HCT116 (cell line): ENCODE data around the gene SRGAP2. TPM values are rescaled to one million over a fixed set of nuclear protein-coding genes. Genes with fewer than 3 reads are reported as not detected.
"Not testable (repeated sequence)": the region's sequence is repeated elsewhere in the genome, so short reads cannot be mapped to it uniquely, and the experiment has no call there.

Experiments used
- ATAC-seq: fragments of 200-7000 bp; cut with Tn5 transposase; 2 replicates; pipeline ENCODE4 v1.9.1; 2020; ENCODE audit warnings: mild to moderate bottlenecking, moderate library complexity
- BruUV-seq: library from RNA; stranded (reverse); fragments of 400-500 nt; replicated peaks from 2 replicates; lab custom pipeline; 2021; lab: Mats Ljungman, UMichigan
- CTCF ChIA-PET: fragments of 300-600 bp; sonication (Branson Sonifier 250); formaldehyde crosslinking; loops from one replicate; lab custom pipeline; 2021; ENCODE audit warnings: antibody characterized with exemption; lab: Charles Lee
- POLR2A ChIA-PET: fragments of 300-600, 350-600 bp; sonication (Branson Sonifier 250); formaldehyde crosslinking; loops from one replicate; lab custom pipeline; 2021; ENCODE audit warnings: antibody characterized with exemption; lab: Charles Lee
- RAD21 ChIA-PET, 2 experiments: fragments of 300-600 bp; sonication (Branson Sonifier 250); formaldehyde crosslinking; loops; one replicate each; lab custom pipeline; 2023; ENCODE audit warnings: low total read pairs in 2 of 2; ENCODE audit not compliant: uncharacterized antibody in 2 of 2, unreplicated experiment in 2 of 2, low non-redundant PET in 1 of 2; lab: Charles Lee
- DNase-seq: peaks from one replicate; pipeline ENCODE4 v3.0.0-alpha.2; 2010; ENCODE audit warnings: low read depth, low spot score
- H2AFZ ChIP-seq: fragments of 200-600 bp; shearing (Covaris generic), sonication (generic); 2 replicates; pipeline ENCODE4 v1.6.1; 2017; ENCODE audit warnings: low read depth, mixed run types, mixed read lengths, antibody characterized with exemption, low read length; ENCODE audit not compliant: poor library complexity, severe bottlenecking
- H3K27ac ChIP-seq: 2 replicates; pipeline ENCODE4 v1.5.1; 2012; ENCODE audit warnings: low read depth, low read length
- H3K27me3 ChIP-seq: fragments of 200-600 bp; sonication (generic); 2 replicates; pipeline ENCODE4 v1.6.1; 2016; ENCODE audit warnings: mixed run types, low read length, mixed read lengths; ENCODE audit not compliant: insufficient read depth
- H3K36me3 ChIP-seq, 2 experiments: fragments of 200-500 bp in 1 of 2; fragments of 200-600 bp in 1 of 2; sonication (Bioruptor generic) in 1 of 2; sonication (generic) in 1 of 2; 2 replicates each; pipeline versions ENCODE4 v1.5.1 to v1.6.1; 2014 to 2016; ENCODE audit warnings: low read length in 2 of 2, inconsistent platforms in 1 of 2, mixed read lengths in 1 of 2, mixed run types in 1 of 2; ENCODE audit not compliant: insufficient read depth in 2 of 2, control insufficient read depth in 1 of 2
- H3K4me1 ChIP-seq, 2 experiments: fragments of 200-600 bp in 1 of 2; sonication (generic) in 1 of 2; 2 replicates each; pipeline versions ENCODE4 v1.5.1 to v1.6.1; 2012 to 2017; ENCODE audit warnings: low read length in 2 of 2, inconsistent platforms in 1 of 2, mild to moderate bottlenecking in 1 of 2, mixed read lengths in 1 of 2, mixed run types in 1 of 2, moderate library complexity in 1 of 2; ENCODE audit not compliant: insufficient read depth in 2 of 2, control insufficient read depth in 1 of 2
- H3K4me2 ChIP-seq: fragments of 200-600 bp; sonication (generic); 2 replicates; pipeline ENCODE4 v1.6.1; 2017; ENCODE audit warnings: mixed run types, low read length, mixed read lengths
- H3K4me3 ChIP-seq, 2 experiments: fragments of 200-600 bp in 1 of 2; sonication (generic) in 1 of 2; replicated peaks in 1 of 2; 2 replicates each; pipeline ENCODE4 v1.5.1; 2011 to 2016; ENCODE audit warnings: low read length in 2 of 2, control low read depth in 1 of 2, low read depth in 1 of 2, mild to moderate bottlenecking in 1 of 2, mixed read lengths in 1 of 2, mixed run types in 1 of 2
- H3K79me2 ChIP-seq: fragments of 200-600 bp; sonication (generic); 2 replicates; pipeline ENCODE4 v1.6.1; 2017; ENCODE audit warnings: mild to moderate bottlenecking, mixed run types, low read length, moderate library complexity, mixed read lengths; ENCODE audit not compliant: insufficient read depth
- H3K9ac ChIP-seq: fragments of 200-600 bp; sonication (generic); 2 replicates; pipeline ENCODE4 v1.6.1; 2016; ENCODE audit warnings: low read length, mixed read lengths
- H3K9me2 ChIP-seq: fragments of 200-600 bp; sonication (generic), shearing (Covaris generic); 2 replicates; pipeline ENCODE4 v1.6.1; 2017; ENCODE audit warnings: mixed run types, mild to moderate bottlenecking, moderate library complexity; ENCODE audit not compliant: insufficient read depth
- H3K9me3 ChIP-seq, 2 experiments: fragments of 200-500 bp in 1 of 2; fragments of 200-600 bp in 1 of 2; sonication (Bioruptor generic) in 1 of 2; sonication (generic) in 1 of 2; 2 replicates each; pipeline ENCODE4 v1.6.1; 2014 to 2017; ENCODE audit warnings: low read length in 2 of 2, mixed read lengths in 2 of 2, inconsistent platforms in 1 of 2, low read depth in 1 of 2, mild to moderate bottlenecking in 1 of 2, mixed run types in 1 of 2, moderate library complexity in 1 of 2; ENCODE audit not compliant: control insufficient read depth in 1 of 2, insufficient read depth in 1 of 2
- H4K20me1 ChIP-seq: fragments of 200-600 bp; sonication (generic), shearing (Covaris generic); 2 replicates; pipeline ENCODE4 v1.6.1; 2017; ENCODE audit warnings: mixed run types, mild to moderate bottlenecking, moderate library complexity; ENCODE audit not compliant: insufficient read depth
- CTCF ChIP-seq, 3 experiments: fragments of 200-600 bp in 1 of 3; sonication (generic) in 1 of 3; IDR thresholded peaks in 2 of 3; conservative IDR thresholded peaks in 1 of 3; 2 replicates each; pipeline ENCODE4 v1.5.1; 2012 to 2017; ENCODE audit warnings: low read depth in 2 of 3, low read length in 2 of 3, antibody characterized with exemption in 1 of 3, borderline replicate concordance in 1 of 3, control low read depth in 1 of 3, mild to moderate bottlenecking in 1 of 3, mixed read lengths in 1 of 3, mixed run types in 1 of 3, moderate library complexity in 1 of 3; ENCODE audit not compliant: insufficient read depth in 1 of 3
- RAD21 ChIP-seq: IDR thresholded peaks from 2 replicates; pipeline ENCODE4 v1.6.1; 2012; ENCODE audit warnings: low read depth, mild to moderate bottlenecking
- intact Hi-C: fragments of 100-400 bp; cut with micrococcal nuclease; formaldehyde crosslinking; loops from 2 replicates; pipeline ENCODE4 v1.10.0; 2022
- total RNA-seq: library from RNA; stranded (reverse); gene quantifications from one replicate; pipeline ENCODE4 v1.2.1, GENCODE V29; 2021; ENCODE audit not compliant: unreplicated experiment

SRGAP2 gene
- total RNA-seq, 1 experiment from 2014 or later: 58.2 TPM

DNA sequence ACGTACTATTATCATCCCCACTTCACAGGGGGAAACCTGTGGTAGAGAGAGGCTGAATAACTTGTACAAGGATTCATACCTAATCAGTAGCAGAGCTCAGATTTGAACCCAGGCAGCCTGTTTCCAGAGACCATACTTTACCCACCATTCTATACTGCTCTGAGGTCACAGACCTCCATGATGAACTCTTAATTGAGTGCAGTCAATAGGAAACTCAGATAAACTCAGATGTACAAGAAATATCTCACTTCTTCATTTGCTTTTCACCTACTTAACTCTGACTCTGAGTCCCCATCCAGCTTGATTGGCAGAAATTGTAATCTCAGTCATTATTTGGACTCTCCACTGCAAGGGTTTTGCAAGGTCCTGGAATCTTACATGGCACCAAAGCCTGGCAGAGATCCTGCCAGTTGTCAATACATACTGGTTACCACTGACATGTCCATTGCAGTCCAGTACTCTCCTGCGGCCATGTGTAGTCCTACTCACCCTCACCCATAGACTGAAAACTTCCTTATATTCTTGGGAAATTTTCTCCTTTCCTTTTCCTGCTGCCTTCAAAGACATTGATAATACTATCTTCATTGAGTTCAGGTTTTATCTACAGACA is 30.1 kb upstream of the SRGAP2 start:
- POLR2A ChIA-PET: not testable (repeated sequence)

GRCh38 chr1:206174182-206174868 is 29.0 kb upstream of the SRGAP2 start:
- ATAC-seq: peak; percentile 48; the same call in 1 of the 2 replicates
- not testable (repeated sequence) for H2AFZ ChIP-seq, BruUV-seq

More for the DNA sequence above, 30.1 kb upstream of the SRGAP2 start:
- H3K9me3 ChIP-seq, CTCF ChIA-PET, H3K9me2 ChIP-seq, H3K4me2 ChIP-seq, H4K20me1 ChIP-seq, RAD21 ChIA-PET, BruUV-seq, DNase-seq, H3K27me3 ChIP-seq, H3K9ac ChIP-seq, H2AFZ ChIP-seq, H3K27ac ChIP-seq, H3K4me1 ChIP-seq, H3K79me2 ChIP-seq, intact Hi-C loops, ATAC-seq, H3K4me3 ChIP-seq, H3K36me3 ChIP-seq: not testable (repeated sequence)

More at GRCh38 chr1:206174182-206174868, 29.0 kb upstream of the SRGAP2 start:
- H3K36me3 ChIP-seq, H3K27ac ChIP-seq, H3K4me3 ChIP-seq, H3K9ac ChIP-seq, H3K4me1 ChIP-seq, intact Hi-C loops, H4K20me1 ChIP-seq, DNase-seq, POLR2A ChIA-PET, H3K9me2 ChIP-seq, RAD21 ChIA-PET, H3K79me2 ChIP-seq, H3K9me3 ChIP-seq: not testable (repeated sequence)
- CTCF ChIA-PET: interaction anchor here (0.7 kb wide), 1 partner anchor 190 kb away, joined by 3 read pairs; no protein-coding TSS in a partner anchor
- TF ChIP-seq CTCF (IDR thresholded peaks at IDR 0.05 in 2 of 3, conservative IDR thresholded peaks at IDR 0.05 in 1 of 3; ENCODE audit: borderline replicate concordance in 1 of 3, insufficient read depth in 1 of 3, low read depth in 2 of 3, low read length in 2 of 3) (0 out of 6 replicates have a peak, but pooled peaks of 1 of the 3 experiments have one; percentile 12), RAD21 (0 out of 2 replicates have a peak, but pooled peaks have one; percentile 12)
- TF ChIP-seq, all 23 proteins: peak for 2; not testable (repeated sequence) for 21
- not testable (repeated sequence) for H3K4me2 ChIP-seq, H3K27me3 ChIP-seq
